DND-41 (cell line): ENCODE results near the gene MRO.

Experiments
- EZH2 ChIP-seq: IDR thresholded peaks from 3 replicates; pipeline ENCODE4 v1.6.1; 2012; ENCODE audit warnings: borderline replicate concordance, low read depth, mild to moderate bottlenecking, moderate library complexity, low read length, inconsistent platforms; ENCODE audit not compliant: severe bottlenecking
- TF ChIP-seq, protein P1 (sequence below): IDR thresholded peaks from 2 replicates; pipeline ENCODE4 v1.5.1; 2012; ENCODE audit warnings: borderline replicate concordance, low read length, moderate library complexity, mild to moderate bottlenecking; ENCODE audit not compliant: poor library complexity, severe bottlenecking; ENCODE audit errors: extremely low read depth

GRCh38 chr18:50814395-50814794 is 5.4 kb downstream of the MRO start:
- TF ChIP-seq, protein P1, sequence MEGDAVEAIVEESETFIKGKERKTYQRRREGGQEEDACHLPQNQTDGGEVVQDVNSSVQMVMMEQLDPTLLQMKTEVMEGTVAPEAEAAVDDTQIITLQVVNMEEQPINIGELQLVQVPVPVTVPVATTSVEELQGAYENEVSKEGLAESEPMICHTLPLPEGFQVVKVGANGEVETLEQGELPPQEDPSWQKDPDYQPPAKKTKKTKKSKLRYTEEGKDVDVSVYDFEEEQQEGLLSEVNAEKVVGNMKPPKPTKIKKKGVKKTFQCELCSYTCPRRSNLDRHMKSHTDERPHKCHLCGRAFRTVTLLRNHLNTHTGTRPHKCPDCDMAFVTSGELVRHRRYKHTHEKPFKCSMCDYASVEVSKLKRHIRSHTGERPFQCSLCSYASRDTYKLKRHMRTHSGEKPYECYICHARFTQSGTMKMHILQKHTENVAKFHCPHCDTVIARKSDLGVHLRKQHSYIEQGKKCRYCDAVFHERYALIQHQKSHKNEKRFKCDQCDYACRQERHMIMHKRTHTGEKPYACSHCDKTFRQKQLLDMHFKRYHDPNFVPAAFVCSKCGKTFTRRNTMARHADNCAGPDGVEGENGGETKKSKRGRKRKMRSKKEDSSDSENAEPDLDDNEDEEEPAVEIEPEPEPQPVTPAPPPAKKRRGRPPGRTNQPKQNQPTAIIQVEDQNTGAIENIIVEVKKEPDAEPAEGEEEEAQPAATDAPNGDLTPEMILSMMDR, result no peak
- no peak for TF ChIP-seq EZH2
